Measurements from ENCODE around the gene MLLT3.

The MLLT3 gene

DNA sequence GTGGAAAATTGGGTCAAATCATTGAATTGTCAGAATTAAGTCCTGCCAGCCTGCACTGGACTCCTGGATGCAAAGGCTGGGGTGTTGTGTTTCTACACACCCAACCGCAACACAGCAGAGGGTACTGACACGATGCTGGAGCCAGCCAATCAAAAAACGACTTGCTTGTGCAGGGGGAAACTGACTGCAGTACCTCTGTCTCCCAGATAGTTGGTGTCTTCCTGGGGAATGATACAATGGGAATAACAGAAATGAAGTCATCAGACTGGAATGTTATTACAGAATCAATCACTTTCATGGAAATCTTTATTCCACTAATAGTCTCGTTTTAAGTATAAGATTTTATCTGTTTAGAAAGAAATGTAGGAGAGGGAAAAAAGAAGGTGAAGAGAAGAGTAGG is 330.3 kb downstream of the MLLT3 start:
- DNase-seq: no peak
